GM10248 (cell line): ENCODE data around the gene UBE3D.
A peak's percentile ranks its signal among the peaks of the same experiment; 100 is the strongest.

ENCODE experiments used
- CTCF ChIA-PET: fragments of 300-600 bp; sonication (Branson Sonifier 250); formaldehyde crosslinking; extraction: SDS; loops from one replicate; lab custom pipeline; 2021; ENCODE audit warnings: antibody characterized with exemption; lab: Yijun Ruan, JAX
- POLR2A ChIA-PET: fragments of 350-650 bp; sonication (Branson Sonifier 250); formaldehyde crosslinking; extraction: SDS; loops from one replicate; lab custom pipeline; 2020; ENCODE audit warnings: antibody characterized with exemption; lab: Yijun Ruan, JAX
- DNase-seq: peaks from one replicate; pipeline ENCODE4 v3.0.0; 2012; ENCODE audit errors: extremely low spot score
- TF ChIP-seq, protein P1 (sequence below): IDR thresholded peaks from 2 replicates; pipeline ENCODE4 v1.5.1; 2012; ENCODE audit warnings: mild to moderate bottlenecking, low read depth; ENCODE audit errors: extremely low read depth, missing control alignments, control extremely low read depth

The UBE3D gene

DNA sequence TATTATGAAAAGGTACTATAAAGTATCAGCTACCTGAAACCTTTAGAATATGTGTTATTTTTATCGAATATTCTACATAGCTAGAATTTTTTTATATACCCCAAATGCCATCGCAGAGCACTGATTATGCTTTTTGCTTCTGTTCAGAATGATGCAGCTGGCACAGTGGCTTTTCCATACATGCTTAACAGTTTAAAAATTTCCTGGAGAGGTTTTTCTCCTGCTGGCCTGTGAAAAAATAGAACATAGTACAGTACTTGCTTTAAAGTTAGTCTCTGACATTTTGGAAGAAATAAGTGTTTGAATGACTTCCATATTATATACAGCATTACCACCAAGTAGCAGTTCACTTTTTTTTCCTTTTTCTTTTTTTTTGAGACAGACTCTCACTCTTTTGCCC, 7.1 kb upstream of the UBE3D start:
- ChIA-PET POLR2A (no interaction called here), CTCF (interaction anchor here (1.8 to 10.4 kb wide), 3 partner anchors 14 to 149 kb away, joined by 5 to 260 read pairs (median 210); no protein-coding TSS in a partner anchor)
- TF ChIP-seq, protein P1, sequence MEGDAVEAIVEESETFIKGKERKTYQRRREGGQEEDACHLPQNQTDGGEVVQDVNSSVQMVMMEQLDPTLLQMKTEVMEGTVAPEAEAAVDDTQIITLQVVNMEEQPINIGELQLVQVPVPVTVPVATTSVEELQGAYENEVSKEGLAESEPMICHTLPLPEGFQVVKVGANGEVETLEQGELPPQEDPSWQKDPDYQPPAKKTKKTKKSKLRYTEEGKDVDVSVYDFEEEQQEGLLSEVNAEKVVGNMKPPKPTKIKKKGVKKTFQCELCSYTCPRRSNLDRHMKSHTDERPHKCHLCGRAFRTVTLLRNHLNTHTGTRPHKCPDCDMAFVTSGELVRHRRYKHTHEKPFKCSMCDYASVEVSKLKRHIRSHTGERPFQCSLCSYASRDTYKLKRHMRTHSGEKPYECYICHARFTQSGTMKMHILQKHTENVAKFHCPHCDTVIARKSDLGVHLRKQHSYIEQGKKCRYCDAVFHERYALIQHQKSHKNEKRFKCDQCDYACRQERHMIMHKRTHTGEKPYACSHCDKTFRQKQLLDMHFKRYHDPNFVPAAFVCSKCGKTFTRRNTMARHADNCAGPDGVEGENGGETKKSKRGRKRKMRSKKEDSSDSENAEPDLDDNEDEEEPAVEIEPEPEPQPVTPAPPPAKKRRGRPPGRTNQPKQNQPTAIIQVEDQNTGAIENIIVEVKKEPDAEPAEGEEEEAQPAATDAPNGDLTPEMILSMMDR = no peak
- no peak for DNase-seq

DNA sequence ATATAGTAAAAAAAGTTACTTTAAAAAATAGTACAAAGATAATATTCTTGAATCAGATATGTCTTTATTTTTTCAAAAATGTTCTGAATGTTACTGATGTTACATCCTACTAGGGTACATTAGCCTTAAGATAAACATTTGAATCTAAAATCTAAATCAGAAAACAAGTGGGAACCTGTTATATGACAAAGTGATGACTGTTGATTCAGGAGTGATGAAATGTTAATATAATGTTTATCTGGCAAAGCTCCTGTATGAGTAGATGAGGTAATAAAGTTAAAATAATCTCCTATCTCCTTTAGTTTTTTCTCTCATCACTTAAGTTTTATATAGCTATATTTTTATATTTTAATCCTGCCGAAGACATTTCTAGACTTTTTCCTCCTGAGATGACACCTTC, 6.1 kb upstream of the UBE3D start:
- ChIA-PET POLR2A (no interaction called here), CTCF (interaction anchor here (0.7 to 10.4 kb wide), 6 partner anchors 9 to 150 kb away, joined by 3 to 260 read pairs (median 4); no protein-coding TSS in a partner anchor)
- TF ChIP-seq, protein P1 = no peak
- no peak for DNase-seq

DNA sequence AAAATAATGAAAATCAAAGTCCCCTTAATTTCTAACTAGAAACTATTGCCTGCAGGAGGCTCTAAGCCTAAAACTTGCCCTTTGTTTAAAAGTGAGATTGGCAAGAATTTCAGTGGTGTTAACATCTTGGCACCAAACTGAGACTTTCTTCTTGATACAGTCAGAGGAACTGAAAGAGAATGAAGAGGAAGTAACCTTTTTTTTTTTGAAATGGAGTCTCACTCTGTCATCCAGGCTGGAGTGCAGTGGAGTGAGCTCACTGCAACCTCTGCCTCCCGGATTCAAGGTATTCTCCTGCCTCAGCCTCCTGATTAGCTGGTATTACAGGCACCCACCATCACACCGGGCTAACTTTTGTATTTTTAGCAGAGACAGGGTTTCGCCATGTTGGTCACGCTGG, 5.4 kb upstream of the UBE3D start:
- POLR2A ChIA-PET = no interaction called here
- CTCF ChIA-PET = interaction anchor here (1.0 to 10.4 kb wide), 4 partner anchors 16 to 146 kb away, joined by 3 to 260 read pairs (median 106); no protein-coding TSS in a partner anchor
- TF ChIP-seq, protein P1 = no peak
- DNase-seq = no peak

DNA sequence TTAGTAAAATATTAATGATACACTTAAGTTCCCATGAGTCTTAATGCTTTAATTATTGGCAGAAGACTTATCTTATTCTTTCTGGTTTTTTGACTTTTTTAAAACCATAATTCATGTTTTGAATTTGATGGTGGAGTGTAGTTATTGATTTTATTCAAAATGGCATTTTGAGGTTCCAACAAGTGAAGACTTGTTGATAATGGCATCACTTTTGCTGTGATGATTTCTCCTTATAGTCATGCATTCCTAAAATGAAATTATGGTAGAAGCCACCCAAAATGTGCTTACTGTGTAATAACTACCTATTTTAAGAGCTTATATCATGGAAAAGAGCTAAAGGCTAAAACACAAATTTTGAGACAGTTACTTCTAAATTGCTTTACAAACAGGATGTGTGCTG, 4.0 kb upstream of the UBE3D start:
- POLR2A ChIA-PET = no interaction called here
- no peak for DNase-seq
- CTCF ChIA-PET = interaction anchor here (0.8 to 10.4 kb wide), 4 partner anchors 17 to 445 kb away, joined by 3 to 260 read pairs (median 107); no protein-coding TSS in a partner anchor
- TF ChIP-seq, protein P1 = no peak

DNA sequence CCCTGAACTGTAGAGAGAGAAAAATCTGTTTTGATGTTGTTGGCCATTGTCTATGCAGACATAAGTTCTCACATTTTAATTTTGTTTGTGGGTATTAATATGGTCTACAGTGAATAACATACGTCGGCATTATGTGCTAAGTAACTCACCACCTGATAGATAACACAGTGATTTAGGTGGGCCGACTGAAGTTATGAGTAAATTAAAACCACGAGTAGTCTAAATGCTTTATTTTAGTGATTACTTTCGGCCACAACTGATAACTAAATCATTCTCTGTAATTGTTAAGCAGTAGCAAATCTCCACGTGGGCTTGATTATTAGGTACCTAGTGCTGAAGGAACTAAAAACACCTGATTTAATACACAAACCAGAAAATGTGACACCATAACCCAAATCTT, 3.0 kb upstream of the UBE3D start:
- POLR2A ChIA-PET = no interaction called here
- DNase-seq = no peak
- TF ChIP-seq, protein P1 = no peak
- CTCF ChIA-PET = interaction anchor here (1.1 to 10.4 kb wide), 12 partner anchors 9 to 154 kb away, joined by 3 to 260 read pairs (median 44); partner anchors contain the start of genes PGM3 and RWDD2A

DNA sequence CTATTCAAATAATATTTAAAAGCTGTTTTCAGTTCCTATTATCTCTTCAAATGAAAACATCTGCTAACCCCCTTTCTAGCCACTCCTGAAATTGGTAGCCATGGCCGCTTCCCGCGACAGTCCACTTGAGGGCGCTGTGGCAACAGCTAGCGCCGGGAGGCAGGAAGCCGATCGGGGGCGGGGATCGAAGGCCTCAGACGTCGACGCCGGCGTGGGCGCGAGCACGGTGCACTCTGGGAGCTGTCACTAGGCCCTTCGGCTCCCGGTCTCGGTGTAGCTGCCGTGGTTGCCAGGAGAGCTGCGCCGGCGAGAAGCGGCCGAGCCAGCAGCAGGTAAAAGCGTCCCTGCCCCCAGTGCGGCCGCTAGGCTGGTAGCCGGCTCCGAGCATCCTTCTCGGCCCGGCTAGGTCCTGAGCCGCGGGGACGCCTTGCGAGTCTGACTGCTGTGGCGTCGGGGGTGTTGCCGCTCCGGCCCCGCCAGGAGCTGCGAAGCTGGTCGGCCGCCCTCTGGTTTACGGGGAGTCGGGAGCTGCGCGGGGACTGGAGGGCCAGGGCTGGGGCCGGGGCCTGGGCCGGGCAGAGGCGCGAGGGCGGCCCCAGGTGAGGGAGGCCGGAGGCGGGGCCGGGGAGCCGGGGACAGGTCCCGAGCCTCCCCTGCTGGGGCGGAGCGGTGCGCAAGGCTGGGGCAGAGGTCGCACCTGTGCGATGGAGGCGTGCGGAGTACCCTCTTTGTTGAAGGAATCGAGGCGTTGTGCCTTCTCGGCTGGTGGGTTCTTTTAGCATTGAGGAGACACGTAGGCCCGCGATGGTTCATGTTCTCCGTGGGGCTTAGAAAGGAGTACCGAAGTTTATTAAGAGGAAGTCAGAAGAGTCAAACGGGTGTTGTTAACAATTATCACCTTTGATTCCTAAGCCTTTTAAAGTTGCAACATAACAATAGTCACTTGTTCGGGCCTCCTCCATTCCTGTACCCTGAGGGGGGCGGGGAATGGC, 2.1 kb upstream of the UBE3D start, which contains the start of gene DOP1A:
DOP1A (plus strand) TSS at position 224 of the 992 bp plus-strand sequence. CDS start 29,307 bp downstream, outside the sequence.
- POLR2A ChIA-PET = no interaction called here

More for the DNA sequence above, 2.1 kb upstream of the UBE3D start, which contains the start of gene DOP1A:
- peak; percentile 92 for DNase-seq
- TF ChIP-seq, protein P1 = peak; percentile 99
- CTCF ChIA-PET = interaction anchor here (0.6 to 10.4 kb wide), 59 partner anchors 8 to 924 kb away, joined by 3 to 260 read pairs (median 5); partner anchors contain the start of genes IBTK, PGM3, PRSS35 and RWDD2A
